Umbilical cord (tissue), 2 donors: ENCODE data around the gene UBE2C. TPM values are rescaled to one million over a fixed set of nuclear protein-coding genes. Genes with fewer than 3 reads are reported as not detected.

Experiments
- DNase-seq: peaks from one replicate; pipeline ENCODE4 v3.0.0-alpha.2; 2015; ENCODE audit warnings: low spot score
- total RNA-seq: library from RNA; depleted of rRNA; stranded (reverse); fragments of >200 nt; gene quantifications from one replicate; pipeline ENCODE4 v1.2.3, GENCODE V29; 2014; ENCODE audit warnings: low replicate concordance; ENCODE audit not compliant: insufficient read depth

Gene UBE2C
- total RNA-seq, 1 donor from 2014 or later, result 3.6 TPM

DNA sequence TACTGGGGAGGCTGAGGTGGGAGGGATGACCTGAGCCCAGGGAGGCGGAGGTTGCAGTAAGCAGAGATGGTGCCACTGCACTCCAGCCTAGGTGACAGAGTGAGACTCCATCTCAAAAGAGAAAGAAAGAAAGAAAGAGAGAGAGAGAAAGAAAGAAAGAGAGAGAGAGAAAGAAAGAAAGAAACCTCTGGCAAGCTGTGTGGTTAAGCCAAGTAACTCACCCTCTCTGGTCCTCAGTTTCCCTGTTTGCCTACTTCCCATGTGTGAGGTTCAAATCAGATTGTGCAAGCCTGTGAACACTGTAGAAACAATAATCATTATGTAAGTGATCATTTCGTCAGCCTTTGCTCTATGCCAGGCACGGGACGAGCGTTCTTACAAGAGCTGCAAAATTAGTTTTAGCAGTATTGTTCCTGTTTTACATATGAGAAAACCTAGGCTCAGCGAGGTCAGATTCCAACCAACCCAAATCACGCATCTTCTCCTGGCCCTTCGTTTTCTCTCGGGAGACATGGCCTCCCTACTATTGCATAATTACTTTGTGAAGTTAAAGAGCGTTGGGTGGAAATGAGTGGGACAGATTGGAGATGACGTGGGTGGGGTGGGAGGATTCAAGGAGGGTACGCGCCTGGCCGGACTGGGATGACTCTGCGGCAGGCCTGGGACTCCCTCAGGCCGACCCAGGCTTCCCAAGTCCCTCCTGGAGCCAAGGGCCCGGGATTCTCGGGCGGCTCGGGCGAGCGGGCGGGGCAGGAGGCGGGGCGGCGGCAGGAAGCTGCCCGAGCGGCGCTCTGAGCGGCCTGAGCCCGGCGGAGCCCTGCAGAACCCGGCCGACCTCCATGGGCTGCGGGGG lies 20.8 kb downstream of the UBE2C start, which contains the start of gene SNX21:
Gene SNX21 (plus strand): TSS at position 770 of the 853 bp plus-strand sequence. CDS start 121 bp downstream, outside the sequence.
- DNase-seq, result peak; percentile 91

- DNase-seq, result peak; percentile 85
Observed at GRCh38 chr20:45833883-45834796, 21.7 kb downstream of the UBE2C start.

DNA sequence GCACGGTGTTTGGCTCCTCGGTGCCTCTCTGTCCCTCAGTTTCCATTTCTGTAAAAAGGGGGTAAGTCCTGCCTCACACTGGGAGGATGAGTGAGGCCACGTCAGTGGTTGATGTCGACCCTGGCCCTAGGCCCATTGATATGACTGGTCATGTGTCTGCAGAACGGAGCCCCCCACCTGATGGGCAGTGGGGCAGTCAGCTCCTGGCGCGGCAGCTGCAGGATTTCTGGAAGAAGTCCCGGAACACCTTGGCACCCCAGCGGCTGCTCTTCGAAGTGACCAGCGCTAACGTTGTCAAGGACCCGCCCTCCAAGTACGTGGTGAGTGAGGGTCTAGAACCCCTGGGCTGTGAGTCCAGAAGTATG lies 22.3 kb downstream of the UBE2C start:
- no peak for DNase-seq

DNA sequence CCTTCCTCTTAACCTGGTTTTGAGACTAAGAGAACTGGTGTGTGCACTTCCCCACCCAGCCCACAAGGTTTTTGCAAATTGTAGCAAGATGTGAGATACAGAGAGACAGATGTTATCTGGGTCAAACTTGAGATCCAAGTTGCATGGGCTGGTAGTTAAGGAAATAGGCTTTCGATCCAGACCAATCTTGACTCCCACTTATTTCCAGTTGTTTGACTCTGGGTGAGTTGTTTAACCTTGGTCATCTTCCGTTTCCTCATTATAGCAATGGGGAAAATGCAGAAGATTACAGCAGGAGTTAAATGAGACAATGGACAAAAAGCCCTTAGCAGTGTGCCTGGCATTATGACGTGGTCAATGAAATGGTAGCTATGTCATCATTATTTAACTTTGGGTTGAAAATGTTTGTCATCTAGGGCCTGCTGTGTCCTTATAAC lies 22.9 kb downstream of the UBE2C start:
- DNase-seq, result no peak

DNA sequence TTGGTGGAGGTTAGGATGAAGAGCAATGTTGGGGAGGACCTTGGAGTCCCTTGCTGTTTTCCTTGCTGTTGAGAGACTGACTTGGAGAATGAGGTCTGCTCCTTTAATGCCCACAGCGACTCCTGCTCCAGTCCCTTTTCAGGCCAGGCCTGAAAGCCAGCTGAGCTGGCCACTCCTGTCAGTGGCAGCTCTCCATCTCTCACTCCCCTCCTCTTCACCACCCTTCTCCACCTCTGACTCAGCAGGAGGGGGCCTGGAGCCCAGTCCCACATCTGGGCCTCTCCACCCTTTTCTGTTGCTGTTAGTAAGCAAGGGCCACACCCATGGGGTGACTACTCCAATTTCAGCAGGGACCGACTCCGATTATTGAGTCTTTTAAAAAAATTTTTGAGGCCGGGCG lies 23.4 kb downstream of the UBE2C start:
- DNase-seq, result peak; percentile 89

DNA sequence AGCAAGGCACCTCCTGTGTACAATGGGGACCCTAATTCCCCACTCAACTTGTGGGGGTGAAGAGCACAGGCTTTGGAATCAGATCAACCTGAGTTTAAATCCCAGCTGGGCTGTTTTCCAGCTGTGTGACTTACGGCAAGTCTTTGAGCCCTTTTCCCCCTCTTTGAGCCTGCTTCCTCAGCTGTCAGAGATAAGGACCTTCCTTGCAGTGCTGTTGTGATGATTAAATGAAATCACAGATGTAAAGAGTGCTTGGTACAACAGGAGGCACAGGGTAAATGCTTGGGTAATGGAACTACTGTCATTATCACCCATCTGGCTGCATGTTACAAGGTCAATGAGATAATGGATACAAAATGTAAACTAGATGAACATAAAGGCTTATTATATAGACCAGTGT lies 24.4 kb downstream of the UBE2C start:
- DNase-seq, result peak; percentile 91

DNA sequence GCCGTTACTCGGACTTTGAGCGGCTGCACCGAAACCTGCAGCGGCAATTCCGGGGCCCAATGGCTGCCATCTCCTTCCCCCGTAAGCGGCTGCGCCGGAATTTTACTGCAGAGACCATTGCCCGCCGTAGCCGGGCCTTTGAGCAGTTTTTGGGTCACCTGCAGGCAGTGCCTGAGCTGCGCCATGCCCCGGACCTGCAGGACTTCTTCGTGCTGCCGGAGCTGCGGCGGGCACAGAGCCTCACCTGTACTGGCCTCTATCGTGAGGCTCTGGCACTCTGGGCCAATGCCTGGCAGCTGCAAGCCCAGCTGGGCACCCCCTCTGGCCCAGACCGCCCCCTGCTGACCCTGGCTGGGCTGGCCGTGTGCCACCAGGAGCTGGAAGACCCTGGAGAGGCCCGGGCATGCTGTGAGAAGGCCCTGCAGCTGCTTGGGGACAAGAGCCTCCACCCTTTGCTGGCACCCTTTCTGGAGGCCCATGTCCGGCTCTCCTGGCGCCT lies 28.3 kb downstream of the UBE2C start:
- no peak for DNase-seq

- DNase-seq, result no peak
Observed at GRCh38 chr20:45841407-45842129, 29.1 kb downstream of the UBE2C start.

- peak; percentile 68 for DNase-seq
Observed at GRCh38 chr20:45842169-45842812, 29.8 kb downstream of the UBE2C start.

GRCh38 chr20:45843506-45843905 lies 31.1 kb downstream of the UBE2C start:
- no peak for DNase-seq

GRCh38 chr20:45845452-45845851 lies 33.0 kb downstream of the UBE2C start:
- DNase-seq, result no peak

- DNase-seq, result no peak
Observed at GRCh38 chr20:45848421-45848820, 36.0 kb downstream of the UBE2C start.

- DNase-seq, result no peak
Observed at GRCh38 chr20:45848969-45849582, 36.6 kb downstream of the UBE2C start.

DNA sequence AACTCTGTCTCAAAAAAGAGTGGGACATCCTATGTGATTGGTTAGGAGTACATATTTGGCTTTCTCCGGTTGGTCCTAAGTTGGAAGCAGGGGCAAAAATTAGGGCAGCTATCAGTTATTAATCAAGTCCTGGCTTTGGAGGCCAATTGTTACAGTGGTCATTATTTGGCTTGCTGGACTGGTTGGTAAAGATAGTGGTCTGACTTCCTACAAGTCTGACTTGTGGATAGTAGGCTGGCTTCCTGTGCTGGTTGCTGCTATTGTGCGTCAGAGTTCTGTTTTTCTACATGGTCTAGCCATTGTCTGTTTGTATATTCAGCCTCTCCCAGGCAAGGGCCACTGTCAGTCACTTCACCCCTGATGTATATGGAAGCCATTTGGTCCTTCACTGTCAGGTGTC lies 37.8 kb downstream of the UBE2C start:
- no peak for DNase-seq

- DNase-seq, result no peak
Observed at GRCh38 chr20:45850926-45851325, 38.5 kb downstream of the UBE2C start.

DNA sequence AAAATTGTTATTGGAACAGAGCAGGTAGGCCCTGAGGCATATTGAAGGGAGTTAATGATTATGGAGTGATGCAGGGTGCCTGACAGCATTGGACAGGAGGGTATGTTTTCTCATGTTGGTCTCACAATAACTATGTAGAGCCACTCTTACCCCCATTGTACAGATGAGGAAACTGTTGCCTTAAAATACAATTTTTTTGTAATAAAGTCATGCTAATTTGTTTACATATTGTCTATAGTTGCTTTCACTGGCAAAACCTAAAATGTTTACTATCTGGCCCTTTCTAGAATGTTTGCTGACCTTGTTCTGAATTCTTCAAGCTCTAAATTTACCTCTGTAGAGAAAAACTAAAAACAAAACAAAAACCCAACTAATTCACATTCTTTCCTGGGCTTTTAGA lies 39.1 kb downstream of the UBE2C start:
- no peak for DNase-seq

DNA sequence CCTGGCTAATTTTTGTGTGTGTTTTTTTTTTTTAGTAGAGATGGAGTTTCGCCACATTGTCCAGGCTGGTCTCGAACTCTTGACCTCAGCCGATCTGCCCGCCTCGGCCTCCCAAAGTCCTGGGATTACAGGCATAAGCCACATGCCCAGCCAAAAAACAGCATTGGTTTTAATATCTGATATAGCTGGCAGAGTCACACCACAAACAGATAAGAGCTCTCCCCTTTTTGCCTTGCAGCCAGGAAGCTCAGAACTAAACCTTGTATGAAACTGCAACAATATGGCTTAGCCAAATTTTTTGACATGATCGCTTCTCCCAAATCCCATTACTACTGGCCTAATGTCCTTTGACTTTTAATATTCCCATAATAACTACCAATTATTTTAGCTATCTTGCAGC lies 39.9 kb downstream of the UBE2C start:
- no peak for DNase-seq

- no peak for DNase-seq
Observed at GRCh38 chr20:45853484-45853883, 41.0 kb downstream of the UBE2C start.

DNA sequence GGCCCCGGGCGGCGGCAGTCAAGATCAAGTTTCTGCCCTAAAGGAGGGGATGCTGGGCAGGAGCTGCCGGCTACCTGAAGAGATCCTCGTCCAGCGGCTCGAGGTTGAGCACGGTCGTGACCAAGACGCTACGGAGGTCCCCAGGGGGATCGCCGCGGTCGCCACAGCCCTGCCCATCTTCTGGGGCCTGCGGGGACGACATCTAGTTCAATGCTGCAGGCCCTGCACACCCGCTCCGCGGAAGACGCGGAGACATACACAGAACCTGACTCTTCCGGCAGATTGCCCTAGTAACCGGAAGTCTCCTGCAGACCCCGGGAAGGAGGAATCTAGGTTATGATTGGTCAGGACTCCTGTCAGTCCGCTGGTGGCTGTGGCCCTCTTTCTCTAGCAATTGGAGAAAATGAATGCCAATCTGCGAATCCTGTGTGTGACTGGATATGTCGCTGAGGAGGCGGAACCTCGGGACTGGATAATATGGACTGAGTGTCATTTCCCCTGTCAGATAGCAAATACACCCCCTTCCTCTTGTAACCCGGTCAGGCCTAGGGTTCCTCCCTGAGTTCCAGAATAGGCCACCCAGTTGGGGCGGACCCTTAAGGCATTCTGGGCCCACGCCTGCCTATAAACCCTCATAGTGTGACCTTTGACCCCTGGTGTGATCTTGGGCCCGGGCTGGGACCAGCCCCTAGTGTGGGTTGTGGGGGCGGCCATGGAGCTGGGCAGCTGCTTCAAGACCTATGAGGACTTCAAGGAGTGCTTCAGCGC lies 44.9 kb downstream of the UBE2C start, which contains the start of the genes ACOT8 and ZSWIM3:
Gene ACOT8 (minus strand): TSS at position 279 of the 768 bp plus-strand sequence. CDS start 77 bp downstream, at position 202.
Gene ZSWIM3 (plus strand): TSS at position 501 of the 768 bp plus-strand sequence. CDS start 212 bp downstream, at position 713.
- DNase-seq, result peak; percentile 100

DNA sequence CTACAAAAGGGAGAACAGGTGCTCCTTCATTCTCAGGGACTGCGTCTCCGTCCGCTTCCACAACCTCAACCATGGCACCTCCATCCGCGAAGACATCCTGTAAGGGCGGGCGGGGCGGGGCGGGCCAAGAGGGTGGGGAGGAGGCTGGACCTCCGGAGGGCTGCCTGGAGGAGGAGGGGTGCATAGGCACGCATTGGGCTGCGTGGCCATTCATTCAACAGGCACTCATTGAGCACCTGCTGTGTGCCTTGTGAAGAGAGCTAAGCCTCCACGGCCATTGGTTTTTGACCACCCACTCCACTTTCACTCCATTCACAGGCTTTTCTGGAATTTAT lies 45.4 kb downstream of the UBE2C start:
- DNase-seq, result no peak
